MM.1S (cell line): ENCODE measurements around the gene PAM16.

Source experiments
- DNase-seq: peaks from one replicate; pipeline ENCODE4 v3.0.0-alpha.2; 2015
- H2AFZ ChIP-seq: fragments of 300-600 bp; sonication (generic); 2 replicates; pipeline ENCODE4 v1.6.0; 2016; ENCODE audit warnings: antibody characterized with exemption, low read length
- H3F3A ChIP-seq: fragments of 300-600 bp; sonication (generic); 2 replicates; pipeline ENCODE4 v1.6.1; 2016; ENCODE audit warnings: mild to moderate bottlenecking, antibody characterized with exemption, low read length, moderate library complexity, mixed read lengths; ENCODE audit not compliant: insufficient read depth
- H3K27ac ChIP-seq: fragments of 300-600 bp; sonication (generic); 2 replicates; pipeline ENCODE4 v1.5.1; 2016; ENCODE audit warnings: mild to moderate bottlenecking, low read length
- H3K27me3 ChIP-seq: fragments of 300-600 bp; sonication (generic); replicated peaks from 2 replicates; pipeline ENCODE4 v1.6.0; 2016; ENCODE audit warnings: low read length; ENCODE audit not compliant: insufficient read depth
- H3K36me3 ChIP-seq: fragments of 300-600 bp; sonication (generic); replicated peaks from 2 replicates; pipeline ENCODE4 v1.6.1; 2016; ENCODE audit warnings: mild to moderate bottlenecking, low read length, mixed read lengths; ENCODE audit not compliant: insufficient read depth
- H3K4me1 ChIP-seq: fragments of 300-600 bp; sonication (generic); 2 replicates; pipeline ENCODE4 v1.6.1; 2016; ENCODE audit warnings: low read length, mixed read lengths
- H3K4me2 ChIP-seq: fragments of 300-600 bp; sonication (generic); 2 replicates; pipeline ENCODE4 v1.6.0; 2016; ENCODE audit warnings: low read depth, low read length
- H3K4me3 ChIP-seq: fragments of 300-600 bp; sonication (generic); 2 replicates; pipeline ENCODE4 v1.5.1; 2016; ENCODE audit warnings: low read length, mixed read lengths
- H3K79me2 ChIP-seq: fragments of 300-600 bp; sonication (generic); 2 replicates; pipeline ENCODE4 v1.6.1; 2016; ENCODE audit warnings: mixed run types, low read length, mixed read lengths
- H3K9ac ChIP-seq: fragments of 300-600 bp; sonication (generic); 2 replicates; pipeline ENCODE4 v1.6.1; 2016; ENCODE audit warnings: low read length, mixed read lengths
- H3K9me2 ChIP-seq: fragments of 300-600 bp; sonication (generic); replicated peaks from 2 replicates; pipeline ENCODE4 v1.6.1; 2016; ENCODE audit warnings: mild to moderate bottlenecking, low read length, mixed read lengths; ENCODE audit not compliant: insufficient read depth
- H3K9me3 ChIP-seq: fragments of 300-600 bp; sonication (generic); replicated peaks from 2 replicates; pipeline ENCODE4 v1.6.1; 2016; ENCODE audit warnings: mild to moderate bottlenecking, low read length, mixed read lengths; ENCODE audit not compliant: insufficient read depth
- H4K20me1 ChIP-seq: fragments of 300-600 bp; sonication (generic); 2 replicates; pipeline ENCODE4 v1.6.1; 2016; ENCODE audit warnings: mild to moderate bottlenecking, low read length, moderate library complexity, mixed read lengths; ENCODE audit not compliant: insufficient read depth
- CTCF ChIP-seq: fragments of 300-600 bp; sonication (generic); IDR thresholded peaks from 2 replicates; pipeline ENCODE4 v1.5.1; 2016; ENCODE audit warnings: antibody characterized with exemption, low read length, mixed read lengths
- EZH2 ChIP-seq: fragments of 300-600 bp; sonication (generic); optimal IDR thresholded peaks from 2 replicates; pipeline ENCODE3; 2017; ENCODE audit warnings: low read depth, mild to moderate bottlenecking, antibody characterized with exemption, low read length, mixed read lengths
- EZH2phosphoT487 ChIP-seq: fragments of 300-600 bp; sonication (generic); IDR thresholded peaks from 2 replicates; pipeline ENCODE4 v1.6.1; 2018; ENCODE audit warnings: antibody characterized with exemption, low read length

The PAM16 gene

GRCh38 chr16:4390266-4391260 is 39.4 kb upstream of the PAM16 start:
- H3K9ac ChIP-seq, result no peak overlapping the region
- H3K27me3 ChIP-seq, result no peaks in the 10 kb centered on the region
- no peaks in the 10 kb centered on the region for H3K9me2 ChIP-seq
- TF ChIP-seq EZH2phosphoT487, result no peak
- H3K79me2 ChIP-seq, result peaks cover 21% of the 10 kb centered on the region
- no peaks in the 10 kb centered on the region for H4K20me1 ChIP-seq
- DNase-seq, result no peak
- no peak overlapping the region for H3K4me3 ChIP-seq
- no peak overlapping the region for H2AFZ ChIP-seq
- H3K27ac ChIP-seq, result no peak overlapping the region
- peaks cover 3% of the 10 kb centered on the region; the same call in 1 of the 2 replicates for H3K36me3 ChIP-seq
- no peaks in the 10 kb centered on the region for H3K9me3 ChIP-seq
- no peak overlapping the region for H3K4me2 ChIP-seq
- no peaks in the 10 kb centered on the region for H3K4me1 ChIP-seq
- no peaks in the 10 kb centered on the region for H3F3A ChIP-seq

GRCh38 chr16:4389051-4389955 is 38.2 kb upstream of the PAM16 start:
- DNase-seq, result no peak
- H2AFZ ChIP-seq, result no peak overlapping the region

GRCh38 chr16:4388271-4389021 is 37.3 kb upstream of the PAM16 start:
- Histone ChIP-seq H3K4me1 (no peaks in the 10 kb centered on the region), H3F3A (no peaks in the 10 kb centered on the region), H3K9me3 (no peaks in the 10 kb centered on the region), H3K79me2 (peaks cover 14% of the 10 kb centered on the region; the same call in 1 of the 2 replicates), H3K4me2 (no peak overlapping the region), H3K9me2 (no peaks in the 10 kb centered on the region), H3K27me3 (no peaks in the 10 kb centered on the region), H2AFZ (no peak overlapping the region), H3K4me3 (no peak overlapping the region), H3K36me3 (peaks cover 3% of the 10 kb centered on the region; the same call in 1 of the 2 replicates), H4K20me1 (no peaks in the 10 kb centered on the region), H3K9ac (no peak overlapping the region), H3K27ac (no peak overlapping the region)
- TF ChIP-seq EZH2 (no peak), CTCF (no peak), EZH2phosphoT487 (no peak)
- no peak for DNase-seq

More at GRCh38 chr16:4389051-4389955, 38.2 kb upstream of the PAM16 start:
- H3K4me1 ChIP-seq, result no peaks in the 10 kb centered on the region
- H3K79me2 ChIP-seq, result peaks cover 14% of the 10 kb centered on the region; the same call in 1 of the 2 replicates
- no peak overlapping the region for H3K4me3 ChIP-seq
- H3K9me3 ChIP-seq, result no peaks in the 10 kb centered on the region
- no peaks in the 10 kb centered on the region for H3K9me2 ChIP-seq
- no peaks in the 10 kb centered on the region for H3F3A ChIP-seq
- no peak overlapping the region for H3K9ac ChIP-seq
- no peaks in the 10 kb centered on the region for H3K27me3 ChIP-seq
- H3K36me3 ChIP-seq, result peaks cover 3% of the 10 kb centered on the region; the same call in 1 of the 2 replicates
- H3K4me2 ChIP-seq, result no peak overlapping the region
- TF ChIP-seq EZH2phosphoT487 (no peak), EZH2 (no peak), CTCF (no peak)
- no peak overlapping the region for H3K27ac ChIP-seq
- H4K20me1 ChIP-seq, result no peaks in the 10 kb centered on the region
